ENCODE data around the gene HERC5. TPM values are rescaled to one million over a fixed set of nuclear protein-coding genes. Genes with fewer than 3 reads are reported as not detected.

Gene HERC5
- total RNA-seq, 4 donors from 2014 or later = 2.1 to 9.2 (median 6.5) TPM

GRCh38 chr4:88451205-88451604 is 5.7 kb upstream of the HERC5 start:
- Histone ChIP-seq H3K4me1 (peaks cover 0 to 4% (median 0%) of the 10 kb centered on the region in 4 donors), H3K9me3 (no peaks in the 10 kb centered on the region), H3K27me3 (no peaks in the 10 kb centered on the region), H3K36me3 (no peaks in the 10 kb centered on the region), H3K27ac (no peak overlapping the region), H3K4me3 (no peak overlapping the region)
- DNase-seq (ENCODE audit: low spot score in 2 of 2) = no peak
- WGBS, 2 donors = 77 to 79% methylated on average over 2 of the region's 2 CpGs
- TF ChIP-seq POLR2A (IDR thresholded peaks at IDR 0.05) (no peak), EP300 (IDR thresholded peaks at IDR 0.05) (no peak), CTCF (IDR thresholded peaks at IDR 0.05) (no peak)

DNA sequence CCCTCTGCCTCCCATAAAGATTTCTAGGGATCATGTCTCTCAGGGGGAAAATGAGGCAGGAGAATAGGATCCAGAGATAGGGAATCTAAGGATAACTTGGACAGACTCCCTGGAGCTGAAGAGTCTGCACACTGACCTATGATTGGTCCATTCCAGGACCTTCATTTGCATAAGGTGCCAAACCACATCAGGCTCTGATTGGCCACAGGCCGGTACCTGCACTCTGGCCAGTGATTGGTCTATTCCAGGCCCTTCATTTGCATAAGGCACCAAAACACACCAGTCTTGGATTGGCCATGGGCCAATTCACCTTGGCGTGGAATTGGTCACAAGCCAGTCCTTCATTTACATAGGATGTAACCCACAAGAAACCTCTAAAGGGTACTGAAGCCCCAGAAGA is 4.0 kb upstream of the HERC5 start:
- WGBS, 2 donors = 75 to 94% methylated on average over 2 of the region's 2 CpGs

GRCh38 chr4:88457307-88458103 is 586 bp downstream of the HERC5 start:
- no peaks in the 10 kb centered on the region for H3K27me3 ChIP-seq
- peaks cover 0 to 4% (median 0%) of the 10 kb centered on the region in 3 donors for H3K36me3 ChIP-seq
- H3K9me3 ChIP-seq = no peaks in the 10 kb centered on the region
- peaks cover 0 to 18% (median 0%) of the 10 kb centered on the region in 4 donors for H3K4me1 ChIP-seq
- 6 to 8% methylated on average over 44 to 52 of the region's 75 CpGs for WGBS, 2 donors
- TF ChIP-seq CTCF (IDR thresholded peaks at IDR 0.05) = no peak
- TF ChIP-seq POLR2A (IDR thresholded peaks at IDR 0.05) = no peak
- TF ChIP-seq EP300 (IDR thresholded peaks at IDR 0.05) = no peak
- peak in 1 of 2 donors; percentile 11 for DNase-seq (ENCODE audit: low spot score in 2 of 2)
- H3K4me3 ChIP-seq = peak overlapping the region; percentile 68 to 92 (median 80)
- H3K27ac ChIP-seq = peak overlapping the region; percentile 60 to 92 (median 88)

More for the DNA sequence above, 4.0 kb upstream of the HERC5 start:
- DNase-seq (ENCODE audit: low spot score in 2 of 2) = no peak
- Histone ChIP-seq H3K36me3 (no peaks in the 10 kb centered on the region), H3K4me3 (no peak overlapping the region), H3K27ac (no peak overlapping the region), H3K9me3 (no peaks in the 10 kb centered on the region), H3K4me1 (peaks cover 0 to 11% (median 0%) of the 10 kb centered on the region in 4 donors), H3K27me3 (no peaks in the 10 kb centered on the region)
- TF ChIP-seq CTCF (IDR thresholded peaks at IDR 0.05) (no peak), POLR2A (IDR thresholded peaks at IDR 0.05) (no peak), EP300 (IDR thresholded peaks at IDR 0.05) (no peak)

GRCh38 chr4:88458104-88458740 is 1.3 kb downstream of the HERC5 start:
- 38 to 41% methylated on average over 7 of the region's 7 CpGs for WGBS, 2 donors
- TF ChIP-seq CTCF (IDR thresholded peaks at IDR 0.05) (no peak), POLR2A (IDR thresholded peaks at IDR 0.05) (no peak), EP300 (IDR thresholded peaks at IDR 0.05) (no peak)
- H3K27ac ChIP-seq = peak overlapping the region in 3 of 4 donors; percentile 87 to 92 (median 88)
- H3K4me3 ChIP-seq = peak overlapping the region; percentile 68 to 92 (median 80)
- no peaks in the 10 kb centered on the region for H3K9me3 ChIP-seq
- peaks cover 0 to 10% (median 0%) of the 10 kb centered on the region in 3 donors for H3K36me3 ChIP-seq
- no peak for DNase-seq (ENCODE audit: low spot score in 2 of 2)
- H3K4me1 ChIP-seq = peaks cover 0 to 18% (median 0%) of the 10 kb centered on the region in 4 donors
- no peaks in the 10 kb centered on the region for H3K27me3 ChIP-seq
